Suprapubic skin (tissue), 4 donors: ENCODE results near the gene OSBPL9. TPM values are rescaled to one million over a fixed set of nuclear protein-coding genes. Genes with fewer than 3 reads are reported as not detected.

Experiments used
- DNase-seq, 2 donors: peaks; one replicate each; pipeline ENCODE4 v3.0.0-alpha.2; 2019; ENCODE audit warnings: low spot score in 2 of 2
- H3K27ac ChIP-seq: fragments of 200-600 bp; sonication (generic); one replicate; pipeline ENCODE4 v1.5.1; 2019
- H3K27me3 ChIP-seq: fragments of 200-600 bp; sonication (generic); one replicate; pipeline ENCODE4 v1.5.1; 2019
- H3K36me3 ChIP-seq: fragments of 200-600 bp; sonication (generic); one replicate; pipeline ENCODE4 v1.5.1; 2019
- H3K4me1 ChIP-seq: fragments of 200-600 bp; sonication (generic); one replicate; pipeline ENCODE4 v1.5.1; 2019
- H3K4me3 ChIP-seq: fragments of 200-600 bp; sonication (generic); one replicate; pipeline ENCODE4 v1.5.1; 2019; ENCODE audit warnings: mild to moderate bottlenecking
- H3K9me3 ChIP-seq: fragments of 200-600 bp; sonication (generic); one replicate; pipeline ENCODE4 v1.5.1; 2019
- EP300 ChIP-seq: sonication (generic); formaldehyde crosslinking; IDR thresholded peaks from one replicate; pipeline ENCODE4 v1.6.1; 2017; ENCODE audit warnings: antibody characterized with exemption
- POLR2A ChIP-seq, 2 donors: fragments of 450-650 bp; IDR thresholded peaks; one replicate each; pipeline ENCODE4 v1.6.1; 2017; ENCODE audit warnings: antibody characterized with exemption in 2 of 2, mild to moderate bottlenecking in 2 of 2, moderate library complexity in 2 of 2
- POLR2AphosphoS5 ChIP-seq, 3 donors: sonication (generic); formaldehyde crosslinking; IDR thresholded peaks; one replicate each; pipeline ENCODE4 v1.6.1; 2017; ENCODE audit warnings: antibody characterized with exemption in 3 of 3
- WGBS: methylation state at CpG from one replicate; pipeline ENCODE4 v1.1.5; 2018; 5-methylcytosine and 5-hydroxymethylcytosine counted together
- total RNA-seq, 4 donors: library from RNA; depleted of rRNA; stranded (reverse); fragments of >200 nt; gene quantifications; one replicate each; pipeline ENCODE4 v1.1.0, GENCODE V29; 2016
- TF ChIP-seq, protein P1 (sequence below), 2 donors: fragments of 200-600 bp in 1 of 2; fragments of 450-650 bp in 1 of 2; sonication (generic) in 1 of 2; IDR thresholded peaks; one replicate each; pipeline ENCODE4 v1.5.1; 2016 to 2019; ENCODE audit warnings: antibody characterized with exemption in 2 of 2, mild to moderate bottlenecking in 1 of 2, moderate library complexity in 1 of 2

OSBPL9 gene
- total RNA-seq, 4 donors from 2014 or later = 49.7 to 166 (median 90.4) TPM

DNA sequence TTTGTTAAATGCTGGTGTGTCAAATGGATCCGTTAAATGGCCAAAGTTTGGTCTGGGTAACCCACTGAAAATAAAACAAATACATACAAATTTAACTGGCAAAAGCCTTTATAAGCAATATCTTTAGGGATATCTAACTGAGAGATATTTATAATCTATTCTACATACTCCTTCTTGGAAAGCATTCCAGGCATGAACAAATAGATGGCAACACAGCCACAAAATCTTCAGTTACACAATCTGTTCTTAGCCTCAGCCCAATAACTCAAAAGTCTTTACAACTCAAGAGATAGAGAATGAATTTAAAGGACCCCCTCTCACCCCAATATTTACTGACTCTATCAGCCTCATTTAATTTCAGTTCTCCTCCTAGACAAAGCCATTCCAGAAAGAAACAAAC, 202.9 kb downstream of the OSBPL9 start:
- H3K27me3 ChIP-seq = no peaks in the 10 kb centered on the region
- H3K9me3 ChIP-seq = no peaks in the 10 kb centered on the region
- no peak overlapping the region for H3K4me3 ChIP-seq
- WGBS = 94% methylated on average over 1 of the region's 1 CpG
- no peaks in the 10 kb centered on the region for H3K4me1 ChIP-seq
- no peak for DNase-seq
- no peak for TF ChIP-seq POLR2AphosphoS5 (IDR thresholded peaks at IDR 0.05)
- no peak for TF ChIP-seq EP300
- TF ChIP-seq POLR2A (IDR thresholded peaks at IDR 0.05) = no peak
- TF ChIP-seq, protein P1, sequence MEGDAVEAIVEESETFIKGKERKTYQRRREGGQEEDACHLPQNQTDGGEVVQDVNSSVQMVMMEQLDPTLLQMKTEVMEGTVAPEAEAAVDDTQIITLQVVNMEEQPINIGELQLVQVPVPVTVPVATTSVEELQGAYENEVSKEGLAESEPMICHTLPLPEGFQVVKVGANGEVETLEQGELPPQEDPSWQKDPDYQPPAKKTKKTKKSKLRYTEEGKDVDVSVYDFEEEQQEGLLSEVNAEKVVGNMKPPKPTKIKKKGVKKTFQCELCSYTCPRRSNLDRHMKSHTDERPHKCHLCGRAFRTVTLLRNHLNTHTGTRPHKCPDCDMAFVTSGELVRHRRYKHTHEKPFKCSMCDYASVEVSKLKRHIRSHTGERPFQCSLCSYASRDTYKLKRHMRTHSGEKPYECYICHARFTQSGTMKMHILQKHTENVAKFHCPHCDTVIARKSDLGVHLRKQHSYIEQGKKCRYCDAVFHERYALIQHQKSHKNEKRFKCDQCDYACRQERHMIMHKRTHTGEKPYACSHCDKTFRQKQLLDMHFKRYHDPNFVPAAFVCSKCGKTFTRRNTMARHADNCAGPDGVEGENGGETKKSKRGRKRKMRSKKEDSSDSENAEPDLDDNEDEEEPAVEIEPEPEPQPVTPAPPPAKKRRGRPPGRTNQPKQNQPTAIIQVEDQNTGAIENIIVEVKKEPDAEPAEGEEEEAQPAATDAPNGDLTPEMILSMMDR (IDR thresholded peaks at IDR 0.05) = no peak
- H3K27ac ChIP-seq = no peak overlapping the region
- peaks cover 74% of the 10 kb centered on the region for H3K36me3 ChIP-seq

DNA sequence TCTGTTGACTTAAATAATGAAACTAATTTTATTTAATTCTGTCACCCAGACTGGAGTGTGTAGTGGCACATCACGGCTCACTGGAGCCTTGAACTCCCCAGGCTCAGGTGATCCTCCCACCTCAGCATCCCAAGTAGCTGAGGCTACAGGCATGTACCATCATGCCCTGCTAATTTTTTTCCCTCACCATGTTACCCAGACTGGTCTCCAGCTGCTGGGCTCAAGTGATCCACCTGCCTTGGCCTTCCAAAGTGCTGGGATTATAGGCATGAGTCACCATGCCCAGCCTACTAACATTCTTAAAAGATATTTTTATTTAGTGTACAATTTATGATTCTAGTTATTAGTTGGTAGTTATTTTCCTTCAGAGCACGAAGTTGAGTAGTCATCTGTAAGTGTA, 212.2 kb downstream of the OSBPL9 start:
- H3K9me3 ChIP-seq = no peaks in the 10 kb centered on the region
- DNase-seq = no peak
- H3K36me3 ChIP-seq = peaks cover 49% of the 10 kb centered on the region
- WGBS = 92% methylated on average over 2 of the region's 2 CpGs
- no peak overlapping the region for H3K27ac ChIP-seq
- no peaks in the 10 kb centered on the region for H3K27me3 ChIP-seq
- no peaks in the 10 kb centered on the region for H3K4me1 ChIP-seq
- TF ChIP-seq EP300 (no peak), POLR2A (IDR thresholded peaks at IDR 0.05) (no peak), POLR2AphosphoS5 (IDR thresholded peaks at IDR 0.05) (no peak)
- TF ChIP-seq, protein P1 (IDR thresholded peaks at IDR 0.05) = no peak
- H3K4me3 ChIP-seq = no peak overlapping the region

- Histone ChIP-seq H3K27ac (no peak overlapping the region), H3K4me3 (no peak overlapping the region), H3K36me3 (peaks cover 44% of the 10 kb centered on the region), H3K9me3 (no peaks in the 10 kb centered on the region), H3K4me1 (no peaks in the 10 kb centered on the region), H3K27me3 (no peaks in the 10 kb centered on the region)
- TF ChIP-seq, protein P1 (IDR thresholded peaks at IDR 0.05) = no peak
- TF ChIP-seq POLR2A (IDR thresholded peaks at IDR 0.05) (no peak), POLR2AphosphoS5 (IDR thresholded peaks at IDR 0.05) (no peak), EP300 (no peak)
- WGBS = 100% methylated on average over 2 of the region's 2 CpGs
- no peak for DNase-seq
Observed at GRCh38 chr1:51833700-51834099, 216.8 kb downstream of the OSBPL9 start.

DNA sequence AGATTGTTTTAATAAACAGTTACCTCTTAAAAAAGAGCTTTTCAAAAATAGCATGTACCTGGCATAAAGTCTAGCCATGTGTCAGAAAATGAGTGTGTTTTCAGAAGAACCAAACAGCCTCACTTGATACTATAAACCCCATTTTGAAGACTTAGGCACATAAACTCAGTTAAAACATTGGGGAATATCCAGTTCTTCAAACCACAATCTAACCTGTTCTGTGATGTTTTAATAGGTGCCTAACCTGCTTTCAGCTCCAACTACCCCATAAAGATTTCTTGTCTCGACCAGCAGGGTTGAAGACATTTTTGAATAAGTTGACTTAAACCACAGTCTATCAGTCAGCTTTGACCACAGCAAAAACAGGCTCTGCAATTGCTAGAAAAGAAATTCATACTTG, 220.4 kb downstream of the OSBPL9 start:
- Histone ChIP-seq H3K36me3 (peaks cover 27% of the 10 kb centered on the region), H3K27me3 (no peaks in the 10 kb centered on the region), H3K4me3 (no peak overlapping the region), H3K9me3 (no peaks in the 10 kb centered on the region), H3K27ac (no peak overlapping the region), H3K4me1 (peaks cover 2% of the 10 kb centered on the region)
- 89% methylated on average over 1 of the region's 1 CpG for WGBS
- no peak for DNase-seq
- TF ChIP-seq EP300 (no peak), POLR2A (IDR thresholded peaks at IDR 0.05) (no peak), POLR2AphosphoS5 (IDR thresholded peaks at IDR 0.05) (no peak)
- TF ChIP-seq, protein P1 (IDR thresholded peaks at IDR 0.05) = no peak

Other genes starting within 250 kb of the OSBPL9 start
- 100 to 1,000 TPM in 1 of 4 donors, 10 to 100 TPM in 3; 57.1 to 127 (median 81.5) TPM for gene EPS15, start 97.8 kb upstream of the OSBPL9 start, total RNA-seq